Spleen (tissue), 13 donors: ENCODE data around the gene PRKRIP1. TPM values are rescaled to one million over a fixed set of nuclear protein-coding genes. Genes with fewer than 3 reads are reported as not detected.
"Not testable (repeated sequence)": the region's sequence is repeated elsewhere in the genome, so short reads cannot be mapped to it uniquely, and the experiment has no call there.

Experiments
- DNase-seq: peaks from one replicate; pipeline ENCODE4 v3.0.0-alpha.2; 2020
- H3K27ac ChIP-seq, 8 donors: fragments of 200-600 bp; sonication (generic) in 7 of 8; 1 replicate in 4 of 8; 2 replicates in 4 of 8; pipeline versions ENCODE4 v1.5.0 to v1.8.0; 2016 to 2021; ENCODE audit warnings: inconsistent platforms in 4 of 8, mild to moderate bottlenecking in 4 of 8, moderate library complexity in 1 of 8
- H3K27me3 ChIP-seq, 7 donors: fragments of 200-600 bp; sonication (generic) in 6 of 7; replicated peaks in 1 of 7; 1 replicate in 4 of 7; 2 replicates in 3 of 7; pipeline versions ENCODE4 v1.5.0 to v1.8.0; 2016 to 2021; ENCODE audit warnings: inconsistent platforms in 3 of 7, mild to moderate bottlenecking in 1 of 7
- H3K36me3 ChIP-seq, 6 donors: fragments of 200-600 bp; sonication (generic) in 5 of 6; 1 replicate in 4 of 6; 2 replicates in 2 of 6; pipeline versions ENCODE4 v1.5.0 to v1.8.0; 2016 to 2021; ENCODE audit warnings: inconsistent platforms in 2 of 6
- H3K4me1 ChIP-seq, 6 donors: fragments of 200-600 bp; sonication (generic) in 5 of 6; 1 replicate in 3 of 6; 2 replicates in 3 of 6; pipeline versions ENCODE4 v1.5.0 to v1.8.0; 2016 to 2021; ENCODE audit warnings: inconsistent platforms in 3 of 6
- H3K4me3 ChIP-seq, 8 donors: fragments of 200-600 bp; sonication (generic) in 7 of 8; 1 replicate in 4 of 8; 2 replicates in 4 of 8; pipeline versions ENCODE4 v1.5.0 to v1.8.0; 2016 to 2021; ENCODE audit warnings: inconsistent platforms in 4 of 8, mild to moderate bottlenecking in 4 of 8, moderate library complexity in 2 of 8
- H3K9me3 ChIP-seq, 8 donors: fragments of 200-600 bp; sonication (generic) in 7 of 8; 1 replicate in 4 of 8; 2 replicates in 4 of 8; pipeline versions ENCODE4 v1.5.0 to v1.8.0; 2016 to 2021; ENCODE audit warnings: inconsistent platforms in 4 of 8
- POLR2A ChIP-seq, 3 donors: fragments of 450-650 bp; IDR thresholded peaks; one replicate each; pipeline ENCODE4 v1.5.1; 2017; ENCODE audit warnings: antibody characterized with exemption in 3 of 3, mild to moderate bottlenecking in 1 of 3
- POLR2AphosphoS5 ChIP-seq, 3 donors: sonication (generic); formaldehyde crosslinking; IDR thresholded peaks; one replicate each; pipeline ENCODE4 v1.5.1; 2017; ENCODE audit warnings: antibody characterized with exemption in 3 of 3
- WGBS, 5 donors: extraction: QIAGEN DNeasy Blood & Tissue Kit in 3 of 5; methylation state at CpG; one replicate each; pipeline versions ENCODE4 v1.1.5 to v1.1.7; 2013 to 2018; 5-methylcytosine and 5-hydroxymethylcytosine counted together
- intact Hi-C: fragments of 100-400 bp; cut with DNase I; formaldehyde crosslinking; loops from one replicate; pipeline ENCODE4 v1.15.0; 2023; ENCODE audit warnings: low total_unique reads
- long read RNA-seq, 2 donors: transcript quantifications; one replicate each; lab custom pipeline, GENCODE V29; 2026
- polyA plus RNA-seq, 3 donors: library from polyadenylated mRNA; stranded (reverse); fragments of 200-250 nt; gene quantifications; one replicate each; pipeline ENCODE4 v1.2.1, GENCODE V29; 2013
- total RNA-seq, 7 donors: library from RNA; depleted of rRNA in 3 of 7; stranded (reverse); fragments of >200 nt in 3 of 7; fragmentation: NEBNext Ultra II Directional in 4 of 7; extraction: Animal tissue kit (Norgen Biotek cat#: 25700) in 4 of 7; gene quantifications; one replicate each; pipeline versions ENCODE4 v1.1.0 to v1.2.1, GENCODE V29; 2016 to 2021
- TF ChIP-seq, protein P1 (sequence below), 11 experiments: fragments of 200-600 bp in 7 of 11; fragments of 450-650 bp in 4 of 11; sonication (generic) in 4 of 11; IDR thresholded peaks in 8 of 11; conservative IDR thresholded peaks in 3 of 11; 1 replicate in 7 of 11; 2 replicates in 4 of 11; pipeline versions ENCODE4 v1.4.0 to v1.8.0; 2016 to 2021; ENCODE audit warnings: antibody characterized with exemption in 11 of 11, inconsistent platforms in 4 of 11, mild to moderate bottlenecking in 1 of 11
- donor health status: healthy with polysubstance abuse.
- donor health status: DM: no; HTN: no; CAD: no; lungs with moderate emphysema.
- donor health status: DM: no; HTN: no; CAD: no.
- donor health status: Bipolar disorder and iron deficiency.
- donor health status: healthy.
- donor health status: DM: no; HTN: no; CAD: no.
- donor health status: DM: yes; HTN: yes; CAD: no.

The PRKRIP1 gene, protein sequence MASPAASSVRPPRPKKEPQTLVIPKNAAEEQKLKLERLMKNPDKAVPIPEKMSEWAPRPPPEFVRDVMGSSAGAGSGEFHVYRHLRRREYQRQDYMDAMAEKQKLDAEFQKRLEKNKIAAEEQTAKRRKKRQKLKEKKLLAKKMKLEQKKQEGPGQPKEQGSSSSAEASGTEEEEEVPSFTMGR
- total RNA-seq: 10 to 100 TPM; 25.0 to 33.4 (median 28.8) TPM
- 10 to 100 TPM; 27.4 to 45.7 (median 43.6) TPM for polyA plus RNA-seq
- long read RNA-seq, donor 1, partial matches to known transcripts: 151 of 160 reads
- long read RNA-seq, donor 1, other reads (novel, unspliced or antisense): 5 of 160 reads
- long read RNA-seq, donor 2, transcript PRKRIP1-201 (6 exons, 2,159 nt): major isoform, 6 of 131 reads
- long read RNA-seq, donor 2, partial matches to known transcripts: 116 of 131 reads
- long read RNA-seq, donor 2, other reads (novel, unspliced or antisense): 9 of 131 reads

DNA sequence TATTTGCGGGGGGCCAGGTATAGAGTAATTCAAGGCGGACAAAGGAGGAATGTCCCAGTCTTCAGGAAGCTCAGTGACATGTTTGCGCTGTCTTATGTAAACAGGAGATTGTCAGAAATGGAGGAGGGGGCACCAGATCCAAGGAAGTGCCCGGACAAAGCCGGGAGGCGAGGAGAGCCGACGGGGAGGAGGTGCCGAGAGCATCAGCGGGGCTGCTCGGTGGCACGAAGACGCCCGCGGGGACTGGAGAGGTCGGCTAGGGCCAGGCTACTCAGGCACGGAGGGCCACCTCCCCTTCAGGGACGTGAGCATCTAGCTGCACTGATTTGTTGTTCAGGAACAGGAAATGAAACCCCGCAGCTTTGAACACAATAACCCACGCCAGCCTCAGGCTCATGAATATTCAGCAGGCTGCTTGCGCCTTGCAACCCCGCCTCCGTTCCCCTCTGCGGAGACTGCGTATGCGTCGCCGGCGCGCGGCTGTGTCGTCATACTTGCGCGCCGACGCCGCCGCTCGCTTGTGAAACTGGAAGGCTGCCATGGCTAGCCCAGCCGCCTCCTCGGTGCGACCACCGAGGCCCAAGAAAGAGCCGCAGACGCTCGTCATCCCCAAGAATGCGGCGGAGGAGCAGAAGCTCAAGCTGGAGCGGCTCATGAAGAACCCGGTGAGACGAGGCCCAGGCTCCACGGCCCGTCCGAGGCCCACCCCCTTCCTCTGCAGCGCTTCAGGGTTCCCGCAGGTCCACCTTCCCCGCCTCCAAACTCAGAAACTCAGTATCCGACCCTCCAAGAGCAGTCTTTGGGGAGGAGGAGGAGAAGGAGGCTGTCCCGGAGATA is at the start of gene PRKRIP1:
PRKRIP1 (plus strand) TSS at position 491 of the 837 bp plus-strand sequence; CDS start at position 540, 49 bp downstream.
- H3K36me3 ChIP-seq: peaks cover 2 to 60% (median 30%) of the 10 kb centered on the region in 6 donors
- peak; percentile 96 for DNase-seq
- peak within 1 kb of the TSS; percentile 75 to 93 (median 87) for H3K27ac ChIP-seq
- intact Hi-C loops: no loop called here
- peak within 1 kb of the TSS; percentile 69 to 97 (median 82) for H3K4me3 ChIP-seq
- H3K27me3 ChIP-seq: no peaks in the 10 kb centered on the region
- no peaks in the 10 kb centered on the region for H3K9me3 ChIP-seq
- TF ChIP-seq POLR2A (IDR thresholded peaks at IDR 0.05): peak in 1 of 3 donors; percentile 40
- TF ChIP-seq, protein P1, sequence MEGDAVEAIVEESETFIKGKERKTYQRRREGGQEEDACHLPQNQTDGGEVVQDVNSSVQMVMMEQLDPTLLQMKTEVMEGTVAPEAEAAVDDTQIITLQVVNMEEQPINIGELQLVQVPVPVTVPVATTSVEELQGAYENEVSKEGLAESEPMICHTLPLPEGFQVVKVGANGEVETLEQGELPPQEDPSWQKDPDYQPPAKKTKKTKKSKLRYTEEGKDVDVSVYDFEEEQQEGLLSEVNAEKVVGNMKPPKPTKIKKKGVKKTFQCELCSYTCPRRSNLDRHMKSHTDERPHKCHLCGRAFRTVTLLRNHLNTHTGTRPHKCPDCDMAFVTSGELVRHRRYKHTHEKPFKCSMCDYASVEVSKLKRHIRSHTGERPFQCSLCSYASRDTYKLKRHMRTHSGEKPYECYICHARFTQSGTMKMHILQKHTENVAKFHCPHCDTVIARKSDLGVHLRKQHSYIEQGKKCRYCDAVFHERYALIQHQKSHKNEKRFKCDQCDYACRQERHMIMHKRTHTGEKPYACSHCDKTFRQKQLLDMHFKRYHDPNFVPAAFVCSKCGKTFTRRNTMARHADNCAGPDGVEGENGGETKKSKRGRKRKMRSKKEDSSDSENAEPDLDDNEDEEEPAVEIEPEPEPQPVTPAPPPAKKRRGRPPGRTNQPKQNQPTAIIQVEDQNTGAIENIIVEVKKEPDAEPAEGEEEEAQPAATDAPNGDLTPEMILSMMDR (IDR thresholded peaks at IDR 0.05 in 8 of 11, conservative IDR thresholded peaks at IDR 0.05 in 3 of 11): peak in 2 of 11 experiments; percentile 22 to 40
- peak; percentile 89 to 95 (median 90) for TF ChIP-seq POLR2AphosphoS5 (IDR thresholded peaks at IDR 0.05)
- WGBS, 5 donors: 0 to 2% (median 1%) methylated on average over 23 to 57 of the region's 59 CpGs
- H3K4me1 ChIP-seq: peaks cover 8 to 40% (median 23%) of the 10 kb centered on the region in 6 donors

DNA sequence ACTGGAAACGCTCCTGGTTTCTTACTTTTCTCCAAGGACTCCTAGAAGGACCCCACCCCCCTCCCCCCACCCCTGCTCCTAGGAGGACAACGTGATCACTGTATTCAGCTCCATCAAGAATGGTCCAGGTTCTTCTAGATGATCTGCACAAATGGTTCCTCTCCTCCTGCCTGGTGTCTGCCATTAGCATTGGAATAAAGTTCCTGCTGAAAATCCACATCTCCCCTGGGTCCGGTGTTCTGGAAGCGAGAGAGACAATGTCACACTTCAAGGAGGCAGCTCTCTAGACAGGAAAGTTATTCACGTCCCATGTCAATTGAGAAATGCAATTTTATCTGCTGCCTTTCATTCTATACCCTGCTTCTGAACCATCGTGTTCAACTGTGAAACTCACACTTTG is 49.2 kb upstream of the PRKRIP1 start:
- intact Hi-C loops, H3K27me3 ChIP-seq, DNase-seq, H3K4me3 ChIP-seq, H3K27ac ChIP-seq, H3K4me1 ChIP-seq, H3K9me3 ChIP-seq, H3K36me3 ChIP-seq: not testable (repeated sequence)
- WGBS, 5 donors: 86 to 92% (median 91%) methylated on average over 2 to 3 of the region's 6 CpGs; no CpG with 5 or more reads in 1 of the 5 donors

- H3K4me3 ChIP-seq, DNase-seq, H3K27ac ChIP-seq, intact Hi-C loops, H3K4me1 ChIP-seq, H3K27me3 ChIP-seq, H3K36me3 ChIP-seq, H3K9me3 ChIP-seq: not testable (repeated sequence)
- no CpG with 5 or more reads among the region's 6 CpGs for WGBS, 5 donors
Observed at GRCh38 chr7:102356344-102356743, 39.8 kb upstream of the PRKRIP1 start, which contains the start of gene SPDYE6. TSS of gene SPDYE6 (minus strand) at chr7:102356444. CDS start at chr7:102356023, 421 bp downstream.

DNA sequence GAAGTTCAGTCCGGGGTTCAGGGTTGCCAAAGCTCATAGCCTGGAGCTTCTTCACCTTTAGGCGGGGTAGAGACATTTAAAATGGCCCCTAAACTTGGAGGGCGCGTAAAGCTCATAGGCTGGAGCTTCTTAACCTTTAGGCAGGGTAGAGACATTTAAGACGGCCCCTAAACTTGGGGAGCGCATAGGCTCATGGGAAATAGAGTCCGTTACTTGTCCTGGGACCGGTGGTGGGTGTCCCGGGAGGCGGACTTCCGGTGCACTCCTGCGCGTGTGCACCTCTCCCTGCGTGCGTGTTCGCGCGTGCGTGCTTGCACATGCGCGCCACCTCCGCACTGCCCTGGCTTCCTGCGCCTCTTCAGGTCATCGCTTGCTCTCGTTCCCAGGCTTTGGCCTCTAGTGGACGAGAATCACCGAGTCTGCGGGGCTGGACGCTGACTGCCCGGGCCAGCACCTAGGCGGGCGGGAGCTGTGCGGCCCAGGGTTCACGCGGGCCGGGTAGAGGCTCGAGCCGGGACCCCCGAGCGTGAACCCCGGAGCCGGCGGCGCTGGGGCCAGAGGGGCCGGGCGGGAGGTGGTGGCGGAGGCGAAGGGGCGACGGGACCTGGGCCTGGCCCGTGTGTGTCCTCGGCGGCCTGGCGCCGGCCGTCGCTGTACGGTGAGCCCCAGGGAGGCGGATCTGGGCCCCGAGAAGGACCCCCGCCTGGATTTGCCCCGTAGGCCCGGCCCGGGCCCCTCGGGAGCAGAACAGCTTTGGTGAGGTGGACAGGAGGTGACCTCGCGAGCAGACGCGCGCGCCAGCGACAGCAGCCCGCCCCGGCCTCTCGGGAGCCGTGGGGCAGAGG is 32.4 kb upstream of the PRKRIP1 start:
- 0 to 1% (median 1%) methylated on average over 17 to 76 of the region's 76 CpGs for WGBS, 5 donors
- Histone ChIP-seq H3K36me3 (peaks cover 0 to 21% (median 2%) of the 10 kb centered on the region in 6 donors), H3K4me1 (peaks cover 0 to 15% (median 6%) of the 10 kb centered on the region in 6 donors), H3K27ac (peak overlapping the region; percentile 76 to 92 (median 88)), H3K4me3 (peak overlapping the region; percentile 70 to 92 (median 84))
- TF ChIP-seq POLR2AphosphoS5 (IDR thresholded peaks at IDR 0.05) (peak; percentile 95 to 96 (median 95)), POLR2A (IDR thresholded peaks at IDR 0.05) (peak in 1 of 3 donors; percentile 43)
- TF ChIP-seq, protein P1 (IDR thresholded peaks at IDR 0.05 in 8 of 11, conservative IDR thresholded peaks at IDR 0.05 in 3 of 11): peak in 5 of 11 experiments; percentile 27 to 38 (median 32)
- DNase-seq: peak; percentile 98
- H3K9me3 ChIP-seq, H3K27me3 ChIP-seq, intact Hi-C loops: not testable (repeated sequence)

DNA sequence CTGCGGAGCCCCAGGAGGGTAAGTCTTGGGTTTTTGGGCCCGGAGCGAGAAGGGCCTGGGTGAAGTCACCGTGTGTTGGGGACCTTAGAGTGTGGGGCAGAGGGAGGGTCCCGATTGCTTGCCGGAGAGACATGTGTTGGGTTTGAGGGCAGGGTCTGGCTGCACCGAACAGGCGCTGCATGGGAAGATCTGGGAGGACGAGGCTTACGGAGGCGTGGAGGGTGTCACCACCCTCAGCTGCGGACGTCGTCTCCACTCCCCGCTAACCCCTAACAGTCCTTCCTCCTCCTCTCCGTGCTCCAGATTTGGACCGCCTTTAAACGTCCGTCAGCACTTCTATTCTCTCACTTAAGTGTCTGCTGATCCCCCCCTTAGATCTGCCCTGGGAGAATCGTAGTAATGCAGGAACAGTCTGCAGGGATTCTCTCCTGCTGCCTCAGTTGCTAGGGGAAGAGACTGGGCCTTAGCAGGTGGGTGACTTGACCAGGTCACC is 31.7 kb upstream of the PRKRIP1 start:
- H3K27me3 ChIP-seq, H3K9me3 ChIP-seq, intact Hi-C loops, DNase-seq: not testable (repeated sequence)
- WGBS, 5 donors: 0 to 4% (median 1%) methylated on average over 10 to 17 of the region's 20 CpGs
- H3K27ac ChIP-seq: peak overlapping the region; percentile 76 to 92 (median 88)
- H3K4me3 ChIP-seq: peak overlapping the region; percentile 70 to 92 (median 84)
- H3K4me1 ChIP-seq: peaks cover 0 to 15% (median 6%) of the 10 kb centered on the region in 6 donors
- peaks cover 0 to 21% (median 2%) of the 10 kb centered on the region in 6 donors for H3K36me3 ChIP-seq

DNA sequence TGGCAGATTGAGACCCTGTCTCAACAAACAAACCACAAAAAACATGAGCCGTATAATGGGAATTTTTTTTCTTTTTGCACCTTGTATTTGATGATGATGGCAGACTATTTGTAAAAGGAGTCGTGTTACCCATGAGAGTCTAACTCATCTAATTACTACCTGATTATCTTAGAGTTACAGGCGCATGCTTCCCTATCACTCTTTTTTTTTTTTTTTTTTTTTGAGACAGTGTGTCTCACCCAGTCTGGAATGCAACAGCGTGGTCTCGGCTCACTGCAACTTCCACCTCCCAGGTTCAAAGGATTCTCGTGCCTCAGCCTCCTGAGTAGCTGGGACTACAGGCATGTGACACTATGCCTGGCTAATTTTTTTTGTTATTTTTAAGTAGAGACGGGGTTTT is 30.8 kb upstream of the PRKRIP1 start:
- H3K9me3 ChIP-seq, H3K27me3 ChIP-seq, intact Hi-C loops, H3K27ac ChIP-seq, DNase-seq, H3K4me3 ChIP-seq: not testable (repeated sequence)
- H3K4me1 ChIP-seq: peaks cover 0 to 15% (median 6%) of the 10 kb centered on the region in 6 donors
- WGBS, 5 donors: 81 to 92% (median 86%) methylated on average over 6 to 7 of the region's 7 CpGs
- peaks cover 0 to 21% (median 2%) of the 10 kb centered on the region in 6 donors for H3K36me3 ChIP-seq

GRCh38 chr7:102370038-102370437 is 26.1 kb upstream of the PRKRIP1 start:
- H3K9me3 ChIP-seq, H3K4me1 ChIP-seq, H3K27me3 ChIP-seq, H3K27ac ChIP-seq, DNase-seq, intact Hi-C loops, H3K4me3 ChIP-seq: not testable (repeated sequence)
- H3K36me3 ChIP-seq: peaks cover 0 to 30% (median 2%) of the 10 kb centered on the region in 6 donors
